HG03378 (cell line): ENCODE measurements around the gene HDLBP.
"Not testable (repeated sequence)": the region's sequence is repeated elsewhere in the genome, so short reads cannot be mapped to it uniquely, and the experiment has no call there.

Experiments used
- ATAC-seq: cut with Tn5 transposase; IDR thresholded peaks from one replicate; pipeline ENCODE4 v1.9.1; 2021; ENCODE audit warnings: mild to moderate bottlenecking, moderate library complexity; ENCODE audit not compliant: unreplicated experiment

Gene HDLBP

GRCh38 chr2:241197947-241198346 is 117.5 kb downstream of the HDLBP start:
- ATAC-seq: no peak

DNA sequence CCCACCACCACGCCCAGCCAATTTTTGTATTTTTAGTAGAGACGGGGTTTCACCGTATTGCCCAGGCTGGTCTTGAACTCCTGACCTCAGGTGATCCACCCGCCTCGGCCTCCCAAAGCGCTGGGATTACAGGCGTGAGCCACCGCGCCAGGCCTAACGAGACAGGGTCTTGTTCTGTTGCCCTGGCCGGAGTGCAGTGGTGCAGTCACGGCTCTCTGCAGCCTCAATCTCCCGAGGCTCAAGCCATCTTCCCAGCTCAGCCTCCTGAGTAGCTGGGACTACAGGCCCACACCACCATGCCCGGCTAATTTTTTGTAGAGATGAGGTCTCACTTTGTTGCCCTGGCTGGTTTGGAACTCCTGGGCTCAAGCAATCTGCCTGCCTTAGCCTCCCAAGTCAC is 118.2 kb downstream of the HDLBP start:
- ATAC-seq: not testable (repeated sequence)

DNA sequence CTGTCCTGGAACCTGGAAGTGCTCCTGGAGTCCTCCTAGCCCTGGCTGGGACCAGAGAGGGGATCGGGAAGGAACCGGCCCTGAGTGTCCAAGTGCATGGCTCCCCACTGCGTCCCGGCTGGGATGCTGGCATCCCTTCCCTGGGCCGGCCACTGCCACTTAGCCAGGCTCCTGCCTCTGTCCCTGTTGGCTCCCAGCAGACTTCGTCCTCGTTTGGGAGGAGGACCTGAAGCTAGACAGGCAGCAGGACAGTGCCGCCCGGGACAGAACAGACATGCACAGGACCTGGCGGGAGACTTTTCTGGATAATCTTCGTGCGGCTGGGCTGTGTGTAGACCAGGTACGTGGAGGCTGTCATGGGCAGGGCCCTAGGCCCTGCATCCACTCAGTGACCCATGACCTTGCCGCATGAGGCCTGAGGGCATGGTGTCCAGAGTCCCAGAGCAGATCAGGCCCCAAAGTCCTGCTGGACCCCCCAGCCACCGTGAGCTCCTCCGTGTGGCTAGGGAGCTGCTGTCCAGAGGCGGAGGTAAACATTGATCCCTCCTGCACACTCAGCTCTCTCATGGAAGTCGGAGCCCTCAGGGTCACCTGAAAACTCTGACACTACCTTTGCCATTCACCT is 119.9 kb downstream of the HDLBP start:
- ATAC-seq: no peak

GRCh38 chr2:241194811-241195210 is 120.7 kb downstream of the HDLBP start:
- ATAC-seq: no peak

- ATAC-seq: no peak
These were observed 122.2 kb downstream of the HDLBP start for GRCh38 chr2:241193271-241193670.

- ATAC-seq: no peak
These were observed 124.4 kb downstream of the HDLBP start for GRCh38 chr2:241191081-241191480.

GRCh38 chr2:241190291-241190981 is 125.0 kb downstream of the HDLBP start:
- ATAC-seq: no peak

DNA sequence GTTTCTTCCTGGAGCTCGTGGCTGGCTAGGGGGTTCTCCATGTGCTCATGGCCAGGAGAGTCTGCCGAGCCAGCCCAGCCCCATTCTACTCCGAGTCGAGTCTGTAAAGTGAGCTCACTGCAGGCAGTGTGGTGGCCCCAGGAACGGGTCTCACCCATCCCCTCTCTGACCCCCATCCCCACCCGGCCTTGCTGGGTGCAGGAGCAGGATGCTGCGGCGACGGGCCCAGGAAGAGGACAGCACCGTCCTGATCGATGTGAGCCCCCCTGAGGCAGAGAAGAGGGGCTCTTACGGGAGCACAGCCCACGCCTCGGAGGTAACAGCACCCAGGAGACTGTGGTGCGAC is 125.6 kb downstream of the HDLBP start:
- ATAC-seq: no peak

DNA sequence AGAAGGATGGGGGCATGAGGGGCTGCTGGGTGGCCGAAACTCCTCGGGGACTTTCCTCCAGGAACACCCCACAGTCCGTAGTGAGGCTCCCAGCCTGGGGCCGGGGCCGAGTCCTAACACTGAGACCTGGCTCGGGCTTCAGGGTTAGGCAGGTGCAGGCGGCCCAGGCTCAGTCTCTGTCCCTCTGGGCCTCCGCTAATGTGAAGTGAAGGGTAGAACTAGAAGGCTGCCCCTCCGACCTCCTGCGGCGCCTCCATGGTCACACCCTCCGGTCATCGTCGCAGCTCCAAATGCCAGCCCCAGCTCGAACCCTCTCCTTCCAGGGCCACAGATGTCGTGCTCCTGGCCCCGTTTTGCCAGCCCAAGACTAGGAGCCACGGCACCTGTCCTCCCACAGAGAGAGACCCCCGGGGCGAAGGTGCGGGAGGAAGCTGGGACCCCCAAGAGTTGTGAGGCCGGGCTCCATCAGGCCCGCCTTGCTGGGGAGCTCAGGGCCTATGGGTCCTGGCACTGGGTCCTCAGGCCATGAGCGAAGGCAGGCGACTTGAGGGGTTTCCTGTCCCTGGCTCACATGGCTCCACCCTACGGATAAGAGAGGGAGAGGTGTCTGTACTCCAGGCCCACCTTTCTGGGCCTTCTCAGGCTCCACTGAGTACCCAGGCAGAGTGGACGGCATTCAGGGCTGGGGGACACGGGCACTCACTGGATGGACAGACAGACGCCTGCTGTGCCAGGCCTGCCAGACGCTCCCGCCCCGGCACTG is 126.2 kb downstream of the HDLBP start:
- ATAC-seq: no peak

DNA sequence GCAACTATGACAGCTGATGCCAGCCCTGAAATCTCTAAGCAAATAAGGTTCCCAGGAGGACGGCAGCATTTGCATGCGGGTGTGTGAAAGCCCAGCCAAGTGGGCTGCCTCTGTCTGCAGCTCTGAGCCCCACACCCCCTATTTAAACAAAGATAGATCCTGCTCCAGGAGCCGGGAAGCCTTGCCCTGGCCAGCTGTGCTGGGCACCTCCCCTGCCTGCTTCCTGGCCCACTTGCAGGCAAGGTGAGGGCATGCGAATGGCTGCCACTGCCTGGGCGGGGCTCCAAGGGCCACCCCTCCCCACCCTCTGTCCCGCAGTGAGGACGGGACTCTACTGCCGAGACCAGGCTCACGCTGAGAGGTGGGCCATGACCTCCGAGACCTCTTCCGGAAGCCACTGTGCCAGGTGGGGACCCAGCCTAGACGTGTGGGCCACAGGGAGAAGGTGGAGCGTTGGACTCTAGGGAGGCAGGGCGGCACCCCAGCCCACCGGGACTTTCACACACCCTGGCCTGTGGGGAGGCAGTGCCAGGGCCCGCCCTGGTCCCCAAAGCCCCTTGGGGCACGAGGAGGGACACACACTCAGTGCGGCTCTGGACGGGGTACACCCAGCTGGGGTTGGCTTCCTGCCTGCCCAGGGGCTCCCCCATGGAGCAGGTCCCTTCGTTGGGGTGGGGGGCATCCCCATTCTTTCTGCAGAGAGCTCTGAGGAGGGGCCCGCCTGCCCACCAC is 126.9 kb downstream of the HDLBP start, which contains the start of gene ANO7:
TSS of gene ANO7 (plus strand) at position 317 of the 732 bp plus-strand sequence. CDS start 1,387 bp downstream, outside the sequence.
- no peak for ATAC-seq

DNA sequence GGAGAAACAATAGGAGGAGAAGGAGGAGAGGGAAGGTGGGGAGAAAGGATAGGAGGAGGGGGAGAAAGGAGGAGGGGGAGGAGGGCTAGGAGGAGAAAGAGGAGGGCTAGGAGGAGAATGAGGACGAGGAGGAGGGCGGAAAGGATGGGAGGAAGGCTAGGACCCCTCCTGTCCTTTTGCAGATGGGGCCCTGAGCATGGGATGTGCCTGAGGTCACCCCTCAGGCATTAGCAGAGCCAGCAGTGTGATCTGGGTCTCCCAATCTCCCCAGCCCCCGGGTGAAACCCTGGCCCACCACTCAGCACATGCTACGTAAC is 127.6 kb downstream of the HDLBP start:
- ATAC-seq: no peak

GRCh38 chr2:241187101-241187917 is 128.2 kb downstream of the HDLBP start:
- no peak for ATAC-seq

GRCh38 chr2:241185961-241186360 is 129.5 kb downstream of the HDLBP start:
- no peak for ATAC-seq

DNA sequence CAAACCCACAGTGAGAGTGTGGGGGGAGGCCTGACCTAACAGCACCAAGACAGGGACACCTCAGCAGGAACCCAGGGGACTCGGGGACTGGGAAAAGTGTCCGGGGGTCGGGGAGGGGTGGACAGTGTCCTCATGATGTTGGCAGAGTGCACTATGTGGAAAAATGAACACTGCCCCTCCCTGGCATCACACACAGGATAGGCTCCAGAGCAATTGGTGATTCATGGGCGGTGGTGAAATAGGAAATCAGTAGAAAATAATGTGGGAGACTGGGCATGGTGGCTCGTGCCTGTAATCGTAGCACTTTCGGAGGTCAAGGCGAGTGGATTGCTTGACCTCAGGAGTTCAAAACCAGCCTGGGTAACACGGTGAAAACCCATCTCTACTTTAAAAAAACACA is 130.6 kb downstream of the HDLBP start:
- ATAC-seq: no peak

- ATAC-seq: no peak
These were observed 132.3 kb downstream of the HDLBP start for GRCh38 chr2:241183221-241183620.

DNA sequence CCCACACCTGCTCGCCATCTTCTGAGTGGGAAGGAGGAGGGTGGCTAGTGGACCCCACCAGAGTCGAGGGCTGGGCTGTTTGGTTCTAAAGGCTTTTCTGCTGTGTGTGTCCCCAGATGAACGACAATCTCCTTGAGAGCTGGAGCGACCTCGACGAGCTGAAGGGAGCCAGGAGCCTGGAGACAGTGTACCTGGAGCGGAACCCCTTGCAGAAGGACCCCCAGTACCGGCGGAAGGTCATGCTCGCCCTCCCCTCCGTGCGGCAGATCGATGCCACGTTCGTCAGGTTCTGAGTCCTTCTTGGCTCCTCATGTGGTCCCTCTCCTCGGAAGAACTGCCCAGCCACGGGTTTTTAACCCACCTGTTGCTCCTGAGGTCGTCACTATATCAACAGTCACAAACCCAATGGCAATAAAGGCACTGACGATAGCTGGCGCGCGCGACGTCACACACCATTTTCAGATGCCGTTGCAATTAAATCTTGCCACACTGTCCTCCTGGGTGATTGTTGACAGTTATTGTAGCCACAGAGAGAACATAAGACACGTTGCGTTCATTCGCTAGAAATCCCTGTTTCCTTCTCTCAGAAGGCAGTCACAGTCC is 132.8 kb downstream of the HDLBP start:
- no peak for ATAC-seq

GRCh38 chr2:241182126-241182525 is 133.3 kb downstream of the HDLBP start:
- ATAC-seq: no peak

GRCh38 chr2:241180495-241180894 is 135.0 kb downstream of the HDLBP start:
- no peak for ATAC-seq

GRCh38 chr2:241179899-241180298 is 135.6 kb downstream of the HDLBP start:
- no peak for ATAC-seq

GRCh38 chr2:241178961-241179360 is 136.5 kb downstream of the HDLBP start:
- ATAC-seq: no peak
